ENCODE data around the gene RALBP1.

Gene RALBP1

DNA sequence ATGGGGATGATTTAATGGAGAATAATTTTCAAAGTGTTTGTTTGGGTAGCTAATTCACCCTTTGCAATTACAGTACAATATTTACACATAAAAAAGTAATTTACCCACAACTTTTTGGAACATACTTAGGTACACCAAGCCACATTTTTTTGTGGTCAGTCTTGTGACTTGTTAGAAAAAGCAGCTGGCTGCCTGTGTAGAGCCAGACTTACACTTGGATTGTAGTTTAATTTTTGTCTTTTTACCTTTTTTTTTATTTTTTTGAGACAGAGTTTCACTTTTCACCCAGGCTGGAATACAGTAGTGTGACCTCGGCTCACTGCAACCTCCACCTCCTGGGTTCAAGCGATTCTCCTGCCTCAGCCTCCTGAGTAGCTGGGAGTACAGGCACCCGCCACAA lies 45.4 kb downstream of the RALBP1 start:
- no peak overlapping the region for H2AFZ ChIP-seq (ENCODE audit: low read length)
- H3K4me3 ChIP-seq (ENCODE audit: low read length), result no peak overlapping the region
- no peaks in the 10 kb centered on the region for H3K9me2 ChIP-seq (replicated peaks; ENCODE audit: insufficient read depth, low read length)
- no peaks in the 10 kb centered on the region for H3K27me3 ChIP-seq (replicated peaks; ENCODE audit: insufficient read depth, low read length)
- H4K20me1 ChIP-seq (ENCODE audit: insufficient read depth, low read length), result no peaks in the 10 kb centered on the region
- H3K9ac ChIP-seq (ENCODE audit: low read length), result no peak overlapping the region
- H3F3A ChIP-seq (ENCODE audit: insufficient read depth, low read length), result no peaks in the 10 kb centered on the region
- no peak overlapping the region for H3K27ac ChIP-seq (ENCODE audit: low read length)
- H3K79me2 ChIP-seq (ENCODE audit: low read length), result peaks cover 8% of the 10 kb centered on the region; the same call in 1 of the 2 replicates
- DNase-seq, result no peak
- TF ChIP-seq, protein P1, sequence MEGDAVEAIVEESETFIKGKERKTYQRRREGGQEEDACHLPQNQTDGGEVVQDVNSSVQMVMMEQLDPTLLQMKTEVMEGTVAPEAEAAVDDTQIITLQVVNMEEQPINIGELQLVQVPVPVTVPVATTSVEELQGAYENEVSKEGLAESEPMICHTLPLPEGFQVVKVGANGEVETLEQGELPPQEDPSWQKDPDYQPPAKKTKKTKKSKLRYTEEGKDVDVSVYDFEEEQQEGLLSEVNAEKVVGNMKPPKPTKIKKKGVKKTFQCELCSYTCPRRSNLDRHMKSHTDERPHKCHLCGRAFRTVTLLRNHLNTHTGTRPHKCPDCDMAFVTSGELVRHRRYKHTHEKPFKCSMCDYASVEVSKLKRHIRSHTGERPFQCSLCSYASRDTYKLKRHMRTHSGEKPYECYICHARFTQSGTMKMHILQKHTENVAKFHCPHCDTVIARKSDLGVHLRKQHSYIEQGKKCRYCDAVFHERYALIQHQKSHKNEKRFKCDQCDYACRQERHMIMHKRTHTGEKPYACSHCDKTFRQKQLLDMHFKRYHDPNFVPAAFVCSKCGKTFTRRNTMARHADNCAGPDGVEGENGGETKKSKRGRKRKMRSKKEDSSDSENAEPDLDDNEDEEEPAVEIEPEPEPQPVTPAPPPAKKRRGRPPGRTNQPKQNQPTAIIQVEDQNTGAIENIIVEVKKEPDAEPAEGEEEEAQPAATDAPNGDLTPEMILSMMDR (IDR thresholded peaks at IDR 0.05; ENCODE audit: low read length), result no peak
- TF ChIP-seq EZH2phosphoT487 (IDR thresholded peaks at IDR 0.05; ENCODE audit: low read length) (no peak), EZH2 (optimal IDR thresholded peaks at IDR 0.05; ENCODE audit: low read depth, low read length) (no peak)
- no peaks in the 10 kb centered on the region for H3K9me3 ChIP-seq (replicated peaks; ENCODE audit: insufficient read depth, low read length)
- H3K4me2 ChIP-seq (ENCODE audit: low read depth, low read length), result no peak overlapping the region
- peaks cover 5% of the 10 kb centered on the region; the same call in 1 of the 2 replicates for H3K4me1 ChIP-seq (ENCODE audit: low read length)
- 0 out of 2 replicates have a peak, but pooled peaks cover 2% of the 10 kb centered on the region for H3K36me3 ChIP-seq (replicated peaks; ENCODE audit: insufficient read depth, low read length)

DNA sequence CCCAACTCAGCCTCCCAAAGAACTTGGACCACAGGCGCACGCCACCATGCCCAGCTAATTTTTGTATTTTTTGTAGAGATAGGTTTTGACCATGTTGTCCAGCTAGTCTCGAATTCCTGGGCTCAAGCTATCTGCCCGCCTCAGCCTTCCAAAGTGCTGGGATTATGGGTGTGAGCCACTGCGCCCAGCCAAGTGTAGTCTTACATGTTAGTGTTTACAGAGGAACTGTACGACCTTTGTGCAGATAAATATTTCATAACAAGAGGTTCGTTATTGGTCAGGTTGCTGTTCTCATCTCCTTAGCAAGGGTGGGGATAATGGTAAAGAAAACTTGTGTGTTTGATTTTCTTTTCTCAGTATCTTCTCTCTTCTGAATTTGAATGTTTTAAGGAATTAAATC lies 46.5 kb downstream of the RALBP1 start:
- Histone ChIP-seq H3F3A (ENCODE audit: insufficient read depth, low read length) (no peaks in the 10 kb centered on the region), H3K9me3 (replicated peaks; ENCODE audit: insufficient read depth, low read length) (no peaks in the 10 kb centered on the region), H3K36me3 (replicated peaks; ENCODE audit: insufficient read depth, low read length) (0 out of 2 replicates have a peak, but pooled peaks cover 2% of the 10 kb centered on the region), H3K79me2 (ENCODE audit: low read length) (0 out of 2 replicates have a peak, but pooled peaks cover 8% of the 10 kb centered on the region), H4K20me1 (ENCODE audit: insufficient read depth, low read length) (no peaks in the 10 kb centered on the region), H3K27ac (ENCODE audit: low read length) (no peak overlapping the region), H3K4me2 (ENCODE audit: low read depth, low read length) (no peak overlapping the region), H3K9ac (ENCODE audit: low read length) (no peak overlapping the region), H3K4me3 (ENCODE audit: low read length) (no peak overlapping the region), H3K4me1 (ENCODE audit: low read length) (peaks cover 5% of the 10 kb centered on the region; the same call in 1 of the 2 replicates), H3K27me3 (replicated peaks; ENCODE audit: insufficient read depth, low read length) (no peaks in the 10 kb centered on the region), H3K9me2 (replicated peaks; ENCODE audit: insufficient read depth, low read length) (no peaks in the 10 kb centered on the region), H2AFZ (ENCODE audit: low read length) (no peak overlapping the region)
- TF ChIP-seq EZH2phosphoT487 (IDR thresholded peaks at IDR 0.05; ENCODE audit: low read length), result no peak
- no peak for TF ChIP-seq EZH2 (optimal IDR thresholded peaks at IDR 0.05; ENCODE audit: low read depth, low read length)
- TF ChIP-seq, protein P1 (IDR thresholded peaks at IDR 0.05; ENCODE audit: low read length), result no peak
- DNase-seq, result no peak

DNA sequence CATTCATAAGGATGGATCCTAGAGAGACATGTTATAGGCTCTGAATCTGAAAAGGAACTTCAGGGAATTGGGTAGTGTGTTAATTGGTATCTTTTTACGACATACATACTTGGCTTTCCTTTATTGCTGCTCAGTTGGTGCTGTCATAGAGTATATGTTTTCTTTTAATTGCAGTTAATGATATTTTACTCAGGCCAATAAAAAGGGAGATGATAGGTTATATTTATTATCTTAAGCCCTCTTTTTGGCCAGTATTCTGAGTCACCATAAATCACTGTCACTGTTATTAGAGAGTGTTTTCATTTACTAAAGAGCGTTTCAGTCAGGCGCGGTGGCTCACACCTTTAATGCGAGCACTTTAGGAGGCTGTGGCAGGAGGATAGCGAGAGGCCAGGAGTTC lies 47.6 kb downstream of the RALBP1 start:
- no peaks in the 10 kb centered on the region for H4K20me1 ChIP-seq (ENCODE audit: insufficient read depth, low read length)
- no peak overlapping the region for H2AFZ ChIP-seq (ENCODE audit: low read length)
- H3K36me3 ChIP-seq (replicated peaks; ENCODE audit: insufficient read depth, low read length), result 0 out of 2 replicates have a peak, but pooled peaks cover 2% of the 10 kb centered on the region
- no peak overlapping the region for H3K27ac ChIP-seq (ENCODE audit: low read length)
- H3K27me3 ChIP-seq (replicated peaks; ENCODE audit: insufficient read depth, low read length), result no peaks in the 10 kb centered on the region
- H3K4me3 ChIP-seq (ENCODE audit: low read length), result no peak overlapping the region
- H3K9me2 ChIP-seq (replicated peaks; ENCODE audit: insufficient read depth, low read length), result no peaks in the 10 kb centered on the region
- TF ChIP-seq EZH2 (optimal IDR thresholded peaks at IDR 0.05; ENCODE audit: low read depth, low read length), result no peak
- no peak for TF ChIP-seq EZH2phosphoT487 (IDR thresholded peaks at IDR 0.05; ENCODE audit: low read length)
- TF ChIP-seq, protein P1 (IDR thresholded peaks at IDR 0.05; ENCODE audit: low read length), result no peak
- no peak overlapping the region for H3K4me2 ChIP-seq (ENCODE audit: low read depth, low read length)
- H3K9me3 ChIP-seq (replicated peaks; ENCODE audit: insufficient read depth, low read length), result no peaks in the 10 kb centered on the region
- no peaks in the 10 kb centered on the region for H3F3A ChIP-seq (ENCODE audit: insufficient read depth, low read length)
- H3K4me1 ChIP-seq (ENCODE audit: low read length), result peaks cover 5% of the 10 kb centered on the region; the same call in 1 of the 2 replicates
- no peak overlapping the region for H3K9ac ChIP-seq (ENCODE audit: low read length)
- 0 out of 2 replicates have a peak, but pooled peaks cover 7% of the 10 kb centered on the region for H3K79me2 ChIP-seq (ENCODE audit: low read length)
- no peak for DNase-seq

Data from MM.1S (cell line).